Muscle layer of duodenum (tissue), 2 donors: ENCODE results near the gene RARB.

Source experiments
- H3K27ac ChIP-seq: one replicate; pipeline ENCODE4 v1.7.0; 2013; ENCODE audit warnings: mild to moderate bottlenecking, low read length
- H3K27me3 ChIP-seq: one replicate; pipeline ENCODE4 v1.7.0; 2013; ENCODE audit warnings: low read depth, mild to moderate bottlenecking, control low read depth, low read length
- H3K36me3 ChIP-seq, 2 donors: one replicate each; pipeline ENCODE4 v1.7.0; 2013; ENCODE audit warnings: low read length in 2 of 2, control low read depth in 1 of 2, mild to moderate bottlenecking in 1 of 2; ENCODE audit not compliant: insufficient read depth in 2 of 2, control insufficient read depth in 1 of 2
- H3K4me1 ChIP-seq, 2 donors: one replicate each; pipeline ENCODE4 v1.7.0; 2013; ENCODE audit warnings: low read length in 2 of 2, mild to moderate bottlenecking in 2 of 2, control low read depth in 1 of 2, moderate library complexity in 1 of 2; ENCODE audit not compliant: insufficient read depth in 2 of 2, control insufficient read depth in 1 of 2
- H3K4me3 ChIP-seq, 2 donors: one replicate each; pipeline ENCODE4 v1.7.0; 2013; ENCODE audit warnings: low read length in 2 of 2, low read depth in 1 of 2, mild to moderate bottlenecking in 1 of 2
- H3K9me3 ChIP-seq, 2 donors: one replicate each; pipeline ENCODE4 v1.7.0; 2013; ENCODE audit warnings: low read length in 2 of 2, control low read depth in 1 of 2, mild to moderate bottlenecking in 1 of 2; ENCODE audit not compliant: control insufficient read depth in 1 of 2
- donor health status: healthy.

Gene RARB

DNA sequence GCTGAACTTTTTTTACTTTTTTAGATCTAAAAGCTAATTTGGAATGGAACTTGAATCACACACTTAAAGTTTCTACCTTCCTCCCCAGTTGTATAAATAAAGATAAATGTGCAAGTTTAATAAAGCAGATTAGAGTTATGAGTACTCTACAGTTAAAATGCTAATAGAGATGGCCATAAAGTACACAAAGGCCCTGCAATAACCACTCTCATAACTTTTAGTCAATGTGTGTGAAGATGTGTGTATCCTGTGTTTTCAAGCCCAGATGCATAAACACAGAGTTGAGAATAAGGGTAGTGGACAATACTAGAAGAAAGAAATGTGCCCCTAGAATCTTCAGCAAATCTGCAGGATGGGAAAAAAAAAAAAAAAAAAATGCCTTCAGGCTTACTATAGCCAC is 191.3 kb downstream of the RARB start:
- Histone ChIP-seq H3K36me3 (peaks cover 30 to 34% of the 10 kb centered on the region in 2 donors), H3K27me3 (no peaks in the 10 kb centered on the region), H3K9me3 (no peaks in the 10 kb centered on the region), H3K4me1 (no peaks in the 10 kb centered on the region), H3K27ac (no peak overlapping the region), H3K4me3 (no peak overlapping the region)

DNA sequence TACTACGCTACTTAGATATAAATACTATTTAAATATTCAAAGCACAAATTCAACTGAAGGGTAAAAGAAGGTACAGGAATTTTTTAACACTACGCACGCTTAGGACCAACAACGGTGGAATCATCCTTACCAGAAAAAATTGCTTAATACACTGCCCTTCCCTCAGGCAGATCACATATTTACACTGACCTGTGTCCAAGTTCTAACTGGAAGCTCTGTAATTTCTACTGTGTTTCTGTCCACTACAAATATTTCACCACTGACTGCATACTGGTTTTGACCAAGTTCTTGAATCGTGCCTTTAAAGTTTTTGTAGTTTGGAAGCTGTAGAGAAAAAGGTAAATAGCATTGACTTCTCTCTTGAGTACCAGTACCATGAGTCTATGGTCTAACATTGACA is 192.4 kb downstream of the RARB start:
- H3K4me3 ChIP-seq, result no peak overlapping the region
- H3K36me3 ChIP-seq, result peaks cover 38 to 41% of the 10 kb centered on the region in 2 donors

DNA sequence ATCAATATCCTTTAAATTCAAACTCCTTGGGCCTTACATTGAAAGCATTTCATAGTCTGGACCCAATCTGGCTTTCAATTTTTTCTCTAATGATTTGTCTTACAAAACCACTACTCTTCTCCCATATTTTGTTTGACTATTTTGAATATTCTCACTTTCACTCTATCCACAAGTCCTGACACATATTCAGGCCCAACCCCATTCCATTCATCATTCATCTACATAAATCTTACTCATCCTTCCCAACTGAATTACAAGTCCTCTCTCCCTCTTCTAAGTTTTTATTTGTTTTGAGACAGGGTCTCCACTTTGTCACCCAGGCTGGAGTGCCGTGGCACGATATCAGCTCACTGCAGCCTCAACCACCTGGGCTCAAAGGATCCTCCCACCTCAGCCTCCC is 193.0 kb downstream of the RARB start:
- H3K36me3 ChIP-seq, result peaks cover 41 to 43% of the 10 kb centered on the region in 2 donors
- no peaks in the 10 kb centered on the region for H3K9me3 ChIP-seq
- no peaks in the 10 kb centered on the region for H3K4me1 ChIP-seq
- no peak overlapping the region for H3K4me3 ChIP-seq
- H3K27ac ChIP-seq, result no peak overlapping the region
- no peaks in the 10 kb centered on the region for H3K27me3 ChIP-seq

More for the DNA sequence above, 192.4 kb downstream of the RARB start:
- no peak overlapping the region for H3K27ac ChIP-seq
- H3K4me1 ChIP-seq, result no peaks in the 10 kb centered on the region
- no peaks in the 10 kb centered on the region for H3K27me3 ChIP-seq
- no peaks in the 10 kb centered on the region for H3K9me3 ChIP-seq

DNA sequence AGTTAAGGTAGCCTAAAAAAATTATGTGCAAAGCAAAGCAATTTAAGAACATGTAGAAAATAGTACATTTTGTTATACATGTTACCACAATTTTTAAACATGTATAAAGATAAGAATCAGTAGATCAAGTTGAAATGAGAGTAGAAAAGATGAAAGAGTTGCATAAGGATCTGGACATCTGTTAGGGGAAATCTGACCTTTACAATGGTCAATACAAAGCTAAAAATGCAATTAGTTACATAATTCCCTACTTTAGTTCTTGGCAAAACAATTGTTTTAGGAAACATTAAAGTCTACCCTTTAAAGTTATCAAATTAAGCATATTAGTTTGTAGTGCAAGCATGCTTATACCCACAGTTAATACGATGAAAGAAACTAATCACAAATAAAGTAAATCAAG is 203.9 kb downstream of the RARB start:
- Histone ChIP-seq H3K9me3 (no peaks in the 10 kb centered on the region), H3K4me3 (no peak overlapping the region), H3K27me3 (no peaks in the 10 kb centered on the region), H3K27ac (no peak overlapping the region), H3K4me1 (no peaks in the 10 kb centered on the region), H3K36me3 (peaks cover 45 to 54% of the 10 kb centered on the region in 2 donors)

DNA sequence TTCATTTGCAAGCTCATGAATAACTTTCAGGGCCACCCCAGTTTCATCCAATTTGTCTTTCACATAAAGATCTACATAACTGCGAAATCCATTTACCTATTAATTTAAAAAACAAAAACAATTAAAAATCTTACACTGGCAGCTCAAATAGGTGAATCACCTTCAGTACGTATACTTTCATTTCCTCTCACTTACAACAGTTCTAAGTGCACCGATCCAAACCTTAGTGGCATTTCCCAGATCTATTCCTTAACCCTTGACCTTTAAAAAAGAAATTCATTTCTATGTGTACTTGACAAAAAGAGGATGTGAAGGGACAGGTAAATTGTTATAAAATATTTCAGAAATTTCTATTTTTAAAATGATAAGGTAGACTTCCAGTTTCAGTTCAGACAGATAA is 205.9 kb downstream of the RARB start:
- no peak overlapping the region for H3K27ac ChIP-seq
- no peaks in the 10 kb centered on the region for H3K27me3 ChIP-seq
- H3K4me3 ChIP-seq, result no peak overlapping the region
- no peaks in the 10 kb centered on the region for H3K4me1 ChIP-seq
- H3K9me3 ChIP-seq, result no peaks in the 10 kb centered on the region
- peaks cover 35 to 44% of the 10 kb centered on the region in 2 donors for H3K36me3 ChIP-seq

DNA sequence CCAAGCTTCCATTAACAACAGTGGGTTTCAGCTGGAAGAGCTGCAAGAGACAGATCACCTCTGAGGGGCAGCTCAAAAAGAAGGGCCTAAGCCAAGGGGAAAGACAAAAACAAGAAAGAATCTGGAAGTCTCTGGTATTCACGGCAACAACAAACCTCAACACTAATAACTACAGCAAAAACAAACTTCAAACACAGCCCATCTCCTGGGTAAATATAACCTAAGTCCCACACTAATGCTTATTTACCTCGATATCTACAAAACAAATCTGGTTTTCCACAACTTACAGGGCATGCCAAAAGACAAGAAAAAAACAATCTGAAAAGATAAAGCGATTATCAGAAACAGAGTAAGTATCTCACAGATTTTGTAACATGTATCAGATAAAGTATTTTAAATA is 207.0 kb downstream of the RARB start:
- H3K36me3 ChIP-seq, result peaks cover 30 to 39% of the 10 kb centered on the region in 2 donors
- no peaks in the 10 kb centered on the region for H3K9me3 ChIP-seq
- no peaks in the 10 kb centered on the region for H3K27me3 ChIP-seq
- no peak overlapping the region for H3K27ac ChIP-seq
- H3K4me3 ChIP-seq, result no peak overlapping the region
- H3K4me1 ChIP-seq, result no peaks in the 10 kb centered on the region
